ENCODE results near the gene ZNF521.

ZNF521 gene

GRCh38 chr18:25223899-25224886 is 127.8 kb downstream of the ZNF521 start:
- DNase-seq = no peak

GRCh38 chr18:25223211-25223610 is 128.8 kb downstream of the ZNF521 start:
- no peak for DNase-seq

GRCh38 chr18:25222648-25223047 is 129.3 kb downstream of the ZNF521 start:
- DNase-seq = no peak

DNA sequence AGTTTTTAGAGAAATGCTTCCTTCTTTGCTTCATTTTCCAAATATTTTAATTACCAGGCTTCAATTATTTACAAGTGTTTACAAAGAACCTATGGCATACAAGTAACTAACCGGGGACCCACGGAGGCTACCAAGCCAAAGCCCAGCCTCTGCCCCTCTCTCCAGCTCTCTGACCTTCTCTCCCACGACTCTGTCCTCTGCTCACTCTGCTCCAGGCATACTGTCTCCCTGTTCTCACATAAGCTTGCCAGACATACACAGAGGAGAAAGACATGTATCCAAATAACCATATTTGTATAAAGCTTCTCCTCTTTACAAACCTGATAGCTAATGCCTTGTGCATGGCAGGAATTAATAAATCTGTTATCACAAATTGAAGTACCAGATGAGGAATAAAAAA is 141.3 kb downstream of the ZNF521 start:
- DNase-seq = no peak

DNA sequence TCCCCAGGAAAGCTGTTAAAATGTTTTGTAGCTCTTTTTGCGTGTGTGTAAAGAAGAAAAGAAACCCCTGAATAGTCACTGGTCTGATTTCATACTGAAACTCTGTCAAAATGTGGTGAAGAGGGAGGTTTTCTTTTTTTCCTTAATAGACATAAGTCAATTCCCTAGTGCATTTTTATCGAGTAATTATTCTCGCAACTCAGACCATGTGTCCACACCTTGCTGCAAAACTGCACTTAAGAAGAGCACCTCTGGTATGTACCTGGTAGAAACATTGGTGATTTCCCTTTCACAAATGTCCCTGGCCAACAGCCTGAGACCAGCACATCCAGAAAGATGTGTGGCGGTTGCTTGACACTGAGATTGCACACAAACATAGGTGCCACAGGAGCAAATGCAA is 159.9 kb downstream of the ZNF521 start:
- DNase-seq = no peak

DNA sequence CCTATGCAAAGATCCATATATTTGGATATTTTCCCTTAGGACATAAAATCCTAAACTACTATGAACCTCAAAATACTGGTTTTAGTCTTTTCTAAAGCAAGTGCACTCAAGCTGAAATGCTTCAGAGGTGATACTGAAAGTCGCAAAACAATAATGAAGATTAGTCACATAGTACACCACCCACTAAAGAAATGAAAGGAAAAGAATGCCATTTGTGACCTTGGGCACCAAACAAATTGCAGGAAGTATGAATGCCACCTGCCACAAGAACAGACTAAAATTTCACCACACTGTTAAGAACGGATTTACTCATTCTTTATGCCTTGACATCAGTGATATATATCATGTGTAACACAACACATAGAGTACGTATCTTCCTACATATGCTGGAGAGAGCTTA is 161.5 kb downstream of the ZNF521 start:
- no peak for DNase-seq

DNA sequence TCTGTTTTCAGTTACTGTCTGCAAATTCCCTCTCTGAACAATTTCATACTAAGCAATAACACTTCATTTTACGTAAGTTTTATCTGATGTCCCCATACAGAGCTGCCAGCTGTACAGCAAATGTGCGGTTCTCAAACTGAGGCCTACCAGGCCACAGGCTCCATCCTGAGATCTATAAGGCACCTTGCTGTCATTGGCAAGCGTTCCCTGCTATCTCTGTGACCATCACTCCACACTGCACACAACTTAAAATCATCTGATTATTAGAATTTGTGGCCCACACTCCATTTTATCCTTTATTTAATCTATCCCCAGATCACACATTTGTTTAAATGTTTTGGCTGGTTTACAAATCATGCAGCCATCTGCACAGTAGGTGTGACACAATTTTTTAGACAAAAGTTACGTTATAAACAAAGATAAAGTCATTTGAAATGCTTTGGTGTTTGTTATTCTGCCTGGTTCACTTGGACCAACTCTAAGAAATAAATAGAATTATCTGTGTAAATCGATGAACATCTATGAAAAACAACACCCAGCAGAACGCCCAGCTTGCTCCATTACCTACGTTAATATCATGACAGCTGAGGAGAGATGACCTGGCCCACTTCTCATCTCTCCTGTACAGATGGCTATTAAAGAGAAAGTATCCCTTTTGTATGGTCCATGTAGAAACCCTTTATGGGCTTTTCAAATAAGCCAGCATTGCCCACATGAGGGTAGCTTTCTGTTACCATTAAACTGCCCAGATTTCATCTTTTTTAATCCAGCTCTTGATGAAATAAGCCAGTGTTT is 162.4 kb downstream of the ZNF521 start:
- no peak for DNase-seq

GRCh38 chr18:25187521-25188192 is 164.3 kb downstream of the ZNF521 start:
- DNase-seq = no peak

DNA sequence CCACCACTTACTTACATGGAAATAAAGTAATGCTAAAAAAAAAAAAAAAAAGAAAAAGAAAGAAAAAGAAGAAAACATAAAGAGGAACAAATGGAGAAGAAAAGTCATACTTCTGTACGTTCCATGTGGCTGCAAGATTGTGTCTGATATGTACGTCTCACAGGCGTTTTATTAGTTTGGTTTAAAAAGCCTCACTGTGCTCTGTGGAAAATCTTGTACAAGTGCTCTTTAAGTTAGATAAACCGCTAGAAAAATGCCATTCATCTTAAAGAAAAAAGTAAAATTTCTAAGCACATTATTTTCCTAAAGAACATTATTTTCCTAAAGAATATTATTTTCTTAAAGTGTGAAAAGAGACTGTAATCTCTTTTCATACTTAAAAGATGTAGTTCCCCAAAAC is 165.1 kb downstream of the ZNF521 start:
- DNase-seq = no peak

DNA sequence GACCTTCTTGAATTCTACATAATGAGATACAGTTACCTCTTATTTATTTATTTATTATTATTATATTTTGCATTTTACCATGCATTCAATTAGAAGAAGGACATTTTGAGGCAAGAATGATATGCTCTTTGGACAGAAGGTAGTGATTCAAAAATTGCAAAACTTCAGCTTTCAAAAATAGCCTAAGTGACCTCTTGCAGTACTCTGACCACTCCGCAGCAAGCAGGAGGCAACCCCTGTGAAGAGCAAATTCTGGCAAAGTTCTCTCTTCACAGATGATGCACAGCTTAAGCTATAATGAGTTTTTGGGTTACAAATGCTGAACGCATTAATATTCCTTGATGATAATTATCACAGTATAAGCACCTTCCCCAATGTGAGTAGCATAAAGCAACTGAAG is 170.0 kb downstream of the ZNF521 start:
- DNase-seq = no peak

DNA sequence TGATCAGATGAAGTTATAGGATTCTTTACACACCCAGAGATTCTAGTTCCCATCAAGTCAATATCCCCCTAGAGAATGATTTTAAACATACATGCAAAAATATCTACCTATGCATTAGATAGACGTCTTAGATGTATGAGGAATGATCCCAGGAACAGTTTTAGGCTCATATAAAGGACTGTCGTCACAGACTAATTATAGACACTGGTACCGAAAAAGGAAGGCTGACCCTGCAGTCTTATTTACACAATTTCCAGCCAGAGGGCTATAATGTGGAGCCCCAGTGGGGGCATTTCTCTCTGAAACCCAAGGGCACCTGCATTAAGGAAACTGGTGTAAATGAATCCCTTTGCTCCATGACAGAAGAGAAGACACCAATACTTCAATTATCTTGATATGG is 170.4 kb downstream of the ZNF521 start:
- DNase-seq = no peak

GRCh38 chr18:25180973-25181548 is 170.9 kb downstream of the ZNF521 start:
- no peak for DNase-seq

GRCh38 chr18:25177631-25178030 is 174.3 kb downstream of the ZNF521 start:
- no peak for DNase-seq

DNA sequence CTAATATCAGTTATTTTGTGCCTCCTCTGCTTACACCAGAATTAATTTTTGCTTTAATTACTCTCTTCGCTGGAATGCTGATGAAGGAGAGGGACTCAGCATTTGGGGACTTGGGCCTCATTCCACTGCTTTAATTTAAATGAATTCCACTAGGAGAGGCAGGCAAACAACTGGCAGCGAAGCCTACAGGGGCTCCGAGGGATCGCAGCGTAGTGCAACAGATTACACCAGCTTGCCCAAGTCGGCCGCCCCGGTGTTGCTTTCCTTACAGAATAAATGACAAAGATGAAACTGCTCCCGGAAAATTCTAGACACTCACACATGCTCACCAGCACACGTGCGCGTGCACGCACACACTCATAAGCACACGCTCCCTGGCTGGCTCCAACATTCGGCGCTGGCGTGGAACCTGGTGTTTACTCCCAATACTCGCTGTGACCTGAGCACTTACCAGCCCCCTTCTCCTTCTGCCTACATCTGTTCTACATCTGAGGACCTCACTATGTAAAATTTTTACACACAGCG is 175.4 kb downstream of the ZNF521 start:
- no peak for DNase-seq

- DNase-seq = peak; percentile 23
Observed at GRCh38 chr18:25175558-25176517, 176.1 kb downstream of the ZNF521 start.

DNA sequence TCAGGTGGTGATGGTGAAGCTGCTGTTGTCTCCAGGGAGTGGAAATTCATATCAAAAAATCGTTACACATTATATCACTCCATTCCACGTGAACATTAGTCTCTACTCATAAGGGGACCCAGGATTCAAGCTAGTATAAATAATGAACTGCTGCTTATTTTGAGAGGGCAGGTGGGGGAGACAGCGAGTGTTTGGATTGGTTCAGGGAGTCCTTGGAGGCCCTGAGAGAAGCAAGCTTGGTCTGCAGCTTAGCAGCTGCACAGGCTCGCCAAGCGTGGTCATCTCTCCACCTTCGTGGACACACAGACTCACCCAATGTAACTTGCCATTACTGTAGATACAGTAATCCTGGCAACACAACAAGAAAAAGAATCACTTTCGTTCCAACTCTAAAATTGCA is 177.6 kb downstream of the ZNF521 start:
- no peak for DNase-seq

GRCh38 chr18:25171334-25171733 is 180.6 kb downstream of the ZNF521 start:
- peak; percentile 13 for DNase-seq

DNA sequence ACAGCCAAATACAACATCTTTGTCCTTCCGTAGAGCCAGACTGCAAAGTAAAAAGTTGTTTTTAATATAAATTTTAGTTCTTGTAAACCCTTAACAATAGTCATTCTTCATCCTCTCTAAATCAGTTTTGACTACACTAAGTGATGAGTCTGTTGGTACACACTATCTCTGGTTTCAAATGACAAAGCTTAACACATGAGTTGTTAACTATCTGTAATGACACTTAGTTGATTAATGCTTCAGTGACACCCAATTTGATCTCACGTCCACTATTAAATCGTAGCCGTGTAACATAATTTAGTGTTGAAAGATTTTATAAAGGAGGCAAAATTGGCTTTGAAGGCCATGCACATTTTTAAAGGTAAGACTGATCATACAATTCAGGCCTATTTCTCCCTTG is 181.6 kb downstream of the ZNF521 start:
- DNase-seq = no peak

GRCh38 chr18:25169701-25170100 is 182.3 kb downstream of the ZNF521 start:
- peak; percentile 47 for DNase-seq

DNA sequence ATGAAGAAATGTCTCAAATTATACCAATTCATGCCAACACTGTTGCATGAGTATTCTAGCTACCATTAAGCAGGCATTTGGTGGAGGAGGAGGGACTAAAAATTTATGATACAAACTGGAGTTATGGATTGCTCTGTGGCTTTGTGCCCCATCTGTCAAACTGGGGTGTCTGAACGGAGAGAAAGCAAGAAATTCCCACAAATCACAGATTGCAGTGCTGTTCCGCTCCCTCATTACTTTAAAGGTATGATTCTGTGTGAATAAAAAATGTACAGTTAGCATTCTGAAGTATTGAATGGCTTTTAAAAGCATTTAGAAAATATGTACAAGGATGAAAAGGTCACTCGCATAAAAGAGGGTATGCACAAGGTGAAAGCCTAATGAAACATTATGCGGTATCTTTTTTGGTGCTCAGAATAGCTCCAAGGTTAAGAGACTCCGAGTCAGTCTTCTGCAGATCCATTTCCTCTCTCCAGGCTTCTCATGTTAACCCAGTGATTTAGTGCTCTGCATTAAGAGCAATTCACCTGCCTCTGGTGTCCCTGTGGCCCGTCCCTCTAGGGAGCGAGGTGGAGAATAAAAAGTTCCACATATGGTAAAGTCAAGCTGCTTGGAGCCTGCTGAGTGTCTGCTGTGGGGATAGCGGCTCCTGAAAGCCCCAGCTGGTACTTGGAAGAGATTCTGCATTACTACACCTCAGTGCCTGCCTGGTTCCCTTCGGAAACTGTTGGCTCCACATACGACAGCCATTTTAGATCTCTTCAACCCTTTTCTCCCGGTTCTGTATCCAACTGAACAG is 184.2 kb downstream of the ZNF521 start:
- no peak for DNase-seq

DNA sequence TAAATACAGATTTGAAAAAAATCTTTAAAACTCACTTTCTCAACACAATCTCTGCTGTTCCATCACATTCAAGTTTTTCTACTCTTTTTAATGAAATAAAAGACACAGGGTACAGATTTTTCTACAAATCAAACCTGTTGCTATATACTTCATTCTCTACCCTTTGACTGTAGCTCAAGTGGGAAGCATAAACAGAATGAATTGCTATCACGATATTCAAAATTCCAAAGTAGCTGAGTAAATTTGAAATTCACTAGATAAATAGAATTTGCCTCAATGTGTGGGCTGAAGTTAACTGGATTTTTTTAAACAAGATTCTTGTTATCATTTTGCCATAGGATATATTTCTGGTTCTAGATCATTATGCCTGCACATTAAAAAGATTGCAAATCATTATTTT is 185.9 kb downstream of the ZNF521 start:
- no peak for DNase-seq
